ENCODE results near the gene DDX51. TPM values are rescaled to one million over a fixed set of nuclear protein-coding genes. Genes with fewer than 3 reads are reported as not detected.

Gene DDX51
- total RNA-seq, 1 donor from 2014 or later: 5.1 TPM

Other genes starting within 250 kb of the DDX51 start
- 4.5 and 16.2 TPM in 2 replicates for gene ULK1, start 249.7 kb downstream of the DDX51 start, total RNA-seq
- 7.6 and 10.2 TPM in 2 replicates for gene PUS1, start 215.0 kb downstream of the DDX51 start, total RNA-seq
- gene EP400, start 194.4 kb downstream of the DDX51 start, total RNA-seq: 5.9 and 10.7 TPM in 2 replicates
- 10.5 and 12.3 TPM in 2 replicates for gene NOC4L, start 138 bp upstream of the DDX51 start, total RNA-seq
- under 0.01 TPM in 1 of 2 replicates, not detected in the other for gene GALNT9, start 185.3 kb upstream of the DDX51 start, total RNA-seq